ENCODE results near the gene POU2F2.
A peak's percentile ranks its signal among the peaks of the same experiment; 100 is the strongest.

POU2F2 gene

GRCh38 chr19:42132030-42132628, at the start of gene POU2F2:
TSS of gene POU2F2 (minus strand) at chr19:42132446. CDS start at chr19:42132411, 35 bp downstream.
- DNase-seq, result no peak

GRCh38 chr19:42178791-42179674, 46.8 kb upstream of the POU2F2 start:
- DNase-seq, result no peak

DNA sequence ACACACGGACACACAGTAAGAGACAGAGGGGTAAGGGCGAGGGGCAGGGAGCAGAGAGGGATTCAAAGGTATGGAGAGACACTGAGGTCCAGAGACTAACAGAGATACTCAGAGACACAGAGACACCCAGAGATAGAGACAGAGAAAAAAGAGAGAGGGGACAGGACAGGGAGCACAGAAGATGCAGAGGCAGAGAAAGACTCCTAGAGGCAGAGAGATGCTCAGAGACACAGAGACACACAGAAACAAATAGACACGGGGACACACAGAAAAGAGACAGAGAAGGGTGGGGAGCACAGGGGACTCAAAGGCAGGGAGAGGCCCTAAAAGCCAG, 45.4 kb upstream of the POU2F2 start:
- DNase-seq, result no peak

GRCh38 chr19:42176990-42177685, 44.9 kb upstream of the POU2F2 start:
- peak; percentile 54 for DNase-seq

DNA sequence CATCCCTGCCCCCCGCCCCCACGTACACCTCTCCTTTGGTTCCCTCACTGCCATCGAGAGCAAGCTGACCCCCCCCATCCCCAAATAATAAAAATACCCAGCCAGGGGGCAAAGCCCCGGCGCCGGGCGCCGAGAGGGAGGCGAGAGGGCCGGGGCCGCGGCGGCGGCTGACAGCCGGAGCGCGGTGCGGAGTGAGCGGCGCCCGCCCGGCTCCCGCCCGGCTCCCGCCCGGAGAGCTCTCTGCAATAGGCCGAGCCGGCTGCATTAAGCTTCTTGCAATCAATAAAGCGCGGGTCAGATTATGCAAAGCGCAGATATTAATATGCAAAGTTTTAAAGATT, 44.4 kb upstream of the POU2F2 start:
- DNase-seq, result no peak

DNA sequence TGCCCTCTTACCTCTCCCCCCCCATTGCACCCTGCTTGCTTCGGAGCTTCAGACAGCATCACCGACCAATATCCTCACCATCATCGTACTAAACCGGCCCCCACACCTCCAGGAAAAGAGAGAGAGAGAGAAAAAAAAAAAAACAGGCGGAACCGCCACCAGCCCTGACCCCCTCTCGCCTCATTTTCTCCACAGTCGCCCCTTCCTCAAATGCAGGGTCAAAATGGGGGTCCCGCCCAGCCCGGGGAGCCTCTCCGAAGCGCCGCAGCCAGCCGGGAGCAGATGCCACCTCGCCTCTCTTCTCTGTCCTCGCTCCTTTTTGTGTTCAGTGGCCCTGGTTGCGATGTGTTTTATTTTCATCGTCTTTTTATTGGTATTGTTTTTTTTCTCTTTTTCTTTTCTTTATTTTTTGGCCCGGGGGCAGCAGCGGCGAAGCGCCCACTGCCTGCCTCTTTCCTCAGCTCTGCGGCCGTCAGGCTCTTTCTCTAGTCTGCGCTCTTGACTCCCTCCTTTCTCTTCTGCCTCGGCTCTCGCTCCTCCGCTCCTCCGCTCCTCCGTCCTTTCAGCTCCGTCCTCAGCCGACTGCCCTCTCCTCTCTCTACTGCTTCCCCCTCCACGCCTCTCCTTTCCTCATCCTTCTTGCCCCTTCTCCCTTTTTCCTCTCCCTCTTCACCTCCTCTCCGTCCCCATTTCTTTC, 43.9 kb upstream of the POU2F2 start:
- DNase-seq, result peak; percentile 18

GRCh38 chr19:42174958-42175734, 42.9 kb upstream of the POU2F2 start:
- no peak for DNase-seq

DNA sequence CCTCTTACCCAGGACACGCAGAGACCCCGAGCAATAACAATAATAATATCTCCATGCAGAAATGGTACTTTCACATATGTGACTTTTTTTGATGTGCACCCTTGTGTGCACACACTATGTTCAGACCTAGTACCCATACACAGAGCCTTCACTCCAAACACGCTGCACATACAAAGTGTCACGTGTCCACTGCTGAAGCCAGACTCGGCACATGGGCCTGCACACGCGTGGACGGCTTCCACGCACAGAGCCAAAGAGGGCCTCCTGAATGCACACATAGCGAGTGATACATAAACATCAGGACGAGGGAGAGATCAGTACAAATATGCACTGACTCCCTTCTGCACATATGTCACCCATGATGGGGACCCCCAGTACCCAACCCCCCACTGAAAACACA, 41.9 kb upstream of the POU2F2 start:
- DNase-seq, result no peak

DNA sequence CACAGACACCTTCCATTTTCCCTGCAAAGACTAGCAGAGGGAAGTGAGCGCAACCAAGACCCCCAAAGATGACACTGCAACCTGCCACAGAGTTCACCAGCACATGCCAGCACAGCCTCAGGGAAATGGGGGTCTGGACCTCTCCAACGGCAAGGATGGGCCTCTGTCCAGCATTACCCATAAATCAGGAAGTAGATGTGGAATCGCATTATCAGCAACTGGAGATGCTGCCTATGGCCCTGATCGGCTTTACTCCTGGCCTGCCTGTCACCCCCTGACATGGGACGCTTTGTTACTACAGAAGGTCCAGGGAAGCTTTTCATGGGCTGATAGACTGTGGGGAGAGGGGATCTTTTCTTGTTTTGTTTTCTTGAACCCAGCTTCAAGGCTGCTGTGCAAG, 41.4 kb upstream of the POU2F2 start:
- no peak for DNase-seq

DNA sequence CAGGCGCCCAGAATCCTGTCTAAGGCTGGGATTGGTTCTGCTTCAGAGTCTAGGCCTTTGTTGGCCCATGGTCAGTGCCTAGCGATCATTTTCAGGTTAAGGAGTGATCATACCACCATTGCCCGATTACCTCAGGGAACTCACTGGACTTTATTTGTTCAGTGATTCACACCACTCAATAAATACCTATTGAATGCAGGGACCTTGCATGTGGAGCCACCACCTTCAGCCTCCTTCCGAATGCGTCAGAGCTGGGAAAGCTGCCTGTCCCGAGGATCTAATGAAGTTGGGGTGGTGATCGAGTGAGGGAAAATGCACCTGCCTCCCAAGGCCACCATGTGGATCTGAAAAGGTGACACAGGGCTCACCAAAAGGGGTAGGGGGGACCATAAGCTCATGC, 40.0 kb upstream of the POU2F2 start:
- DNase-seq, result no peak

DNA sequence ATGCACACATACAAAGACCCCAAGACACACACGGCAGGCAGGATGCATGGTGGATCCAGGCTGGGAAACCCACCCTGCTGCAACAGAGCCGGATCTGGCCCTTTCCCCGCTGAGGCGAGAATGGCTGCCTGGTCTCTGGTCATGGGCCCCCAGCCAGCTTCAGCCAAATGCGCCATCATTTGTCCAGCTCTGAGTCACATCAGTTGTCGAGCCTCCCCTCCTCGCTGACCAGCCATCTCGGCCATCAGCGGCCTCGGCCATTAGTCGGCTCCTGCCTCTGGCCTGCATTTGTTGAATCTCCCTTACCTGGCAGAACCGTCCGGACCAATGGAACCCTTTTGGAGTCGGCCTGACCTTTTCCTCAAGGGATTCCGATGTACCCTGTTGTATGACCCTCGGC, 38.5 kb upstream of the POU2F2 start:
- DNase-seq, result no peak

DNA sequence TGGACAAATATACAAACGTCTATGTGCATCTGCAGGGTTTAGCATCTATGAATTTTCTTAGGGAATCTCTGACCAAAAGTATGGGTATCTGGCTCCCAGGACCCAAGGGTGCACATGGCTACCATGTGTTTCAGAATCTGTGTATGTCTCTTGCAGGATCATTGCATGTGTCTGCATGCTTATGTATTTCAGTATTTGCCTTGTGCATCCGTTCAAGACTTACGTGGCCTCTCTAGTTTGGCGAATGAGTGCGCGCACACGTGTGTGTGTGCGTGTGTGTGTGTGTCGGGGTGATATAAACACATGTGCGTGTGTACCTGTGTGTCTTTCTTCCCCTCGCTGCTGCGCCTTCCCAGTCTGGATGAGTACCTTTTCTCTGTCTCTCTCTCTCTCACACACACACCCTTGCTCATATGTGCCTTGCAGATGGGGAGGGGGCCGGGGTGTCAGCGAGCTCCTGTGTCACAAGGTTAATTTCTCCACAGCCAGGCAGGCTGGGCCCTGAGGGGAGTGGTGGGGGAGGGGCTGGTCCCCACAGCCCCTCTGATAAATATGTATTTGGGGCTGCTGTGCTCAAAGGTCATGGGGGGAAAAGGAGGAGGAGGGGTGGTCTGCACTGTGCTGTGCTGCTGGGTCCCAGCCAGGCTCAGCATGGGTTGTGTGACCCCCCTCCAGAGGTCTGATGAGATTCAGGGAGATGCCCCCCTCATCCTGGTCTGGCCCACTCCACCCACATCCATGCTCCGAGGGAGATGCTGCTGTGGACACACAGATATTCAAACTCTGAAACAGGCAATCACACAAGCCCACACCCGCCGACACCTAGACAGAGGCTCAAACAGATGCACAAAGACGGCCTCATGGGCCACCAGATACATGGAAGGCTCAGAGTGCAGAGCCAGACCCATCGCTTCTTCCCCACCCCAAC, 37.5 kb upstream of the POU2F2 start:
- no peak for DNase-seq

GRCh38 chr19:42168206-42168605, 36.0 kb upstream of the POU2F2 start:
- no peak for DNase-seq

DNA sequence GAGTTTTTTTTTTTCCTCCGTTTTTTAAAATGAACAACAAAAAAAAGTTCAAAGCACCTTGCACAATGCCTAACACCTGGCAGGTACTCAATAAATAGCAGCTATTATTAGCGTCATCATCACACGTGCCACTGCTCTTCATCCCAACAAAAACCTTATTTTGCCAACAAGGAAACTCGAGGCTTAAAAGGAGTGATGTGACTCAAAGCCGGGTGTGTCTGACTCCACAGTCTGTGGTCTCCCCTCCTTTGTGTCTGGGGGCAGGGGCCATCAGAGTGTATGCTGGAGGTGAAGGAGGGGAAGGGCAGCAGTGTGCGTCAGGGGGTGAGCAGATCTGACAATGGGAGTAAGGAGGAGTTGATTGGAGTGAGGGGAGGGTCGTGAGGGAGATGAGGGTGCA, 34.1 kb upstream of the POU2F2 start:
- no peak for DNase-seq

GRCh38 chr19:42165146-42165545, 32.9 kb upstream of the POU2F2 start:
- DNase-seq, result no peak

DNA sequence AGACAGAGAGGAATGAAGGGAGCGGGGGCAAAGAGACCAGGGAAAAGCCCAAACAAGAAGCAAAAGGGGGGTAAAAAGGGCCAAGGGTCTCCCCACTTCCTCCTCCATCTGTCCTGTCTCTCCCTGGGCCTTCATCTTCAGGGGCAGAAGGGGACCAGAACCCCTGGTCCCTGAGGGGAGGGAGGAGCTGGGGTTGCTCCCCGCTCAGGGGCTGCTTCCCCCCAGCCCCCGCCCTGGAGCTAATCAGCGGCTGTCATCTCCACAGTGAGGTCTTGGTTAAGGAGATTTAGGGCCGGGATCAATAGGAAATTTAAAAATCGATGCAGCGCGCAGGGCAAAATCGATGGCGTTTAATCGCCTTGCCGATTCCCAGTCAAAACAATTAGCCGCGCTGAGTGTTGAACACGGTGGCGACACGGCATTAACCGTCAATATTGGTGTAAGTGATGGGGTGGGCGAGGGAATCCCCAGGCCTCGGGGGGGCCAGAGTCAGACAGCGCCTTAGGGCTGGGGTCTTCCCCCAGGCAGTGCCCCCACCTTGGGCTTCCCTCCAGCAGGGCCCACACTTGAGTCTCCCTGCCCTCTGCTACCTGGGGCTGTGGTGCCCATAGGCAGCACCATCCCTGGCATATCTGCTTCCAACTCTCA, 29.5 kb upstream of the POU2F2 start:
- DNase-seq, result no peak

- DNase-seq, result no peak
Observed at GRCh38 chr19:42159942-42160341, 27.7 kb upstream of the POU2F2 start.

GRCh38 chr19:42158926-42159325, 26.7 kb upstream of the POU2F2 start:
- DNase-seq, result no peak

- DNase-seq, result no peak
Observed at GRCh38 chr19:42156571-42156970, 24.3 kb upstream of the POU2F2 start.

GRCh38 chr19:42155796-42156195, 23.6 kb upstream of the POU2F2 start:
- no peak for DNase-seq
